Tibial artery (tissue), 4 donors: ENCODE data around the gene ZNF146.

ENCODE experiments used
- DNase-seq, 2 donors: peaks; one replicate each; pipeline ENCODE4 v3.0.0-alpha.2; 2019
- H3K27ac ChIP-seq, 2 donors: fragments of 200-600 bp; sonication (generic) in 1 of 2; 1 replicate in 1 of 2; 2 replicates in 1 of 2; pipeline ENCODE4 v1.5.1; 2018 to 2019; ENCODE audit warnings: mild to moderate bottlenecking in 1 of 2
- H3K27me3 ChIP-seq, 2 donors: fragments of 200-600 bp; sonication (generic) in 1 of 2; one replicate each; pipeline versions ENCODE4 v1.5.1 to v1.6.0; 2016 to 2019
- H3K36me3 ChIP-seq, 3 donors: fragments of 200-600 bp; sonication (generic) in 2 of 3; one replicate each; pipeline ENCODE4 v1.5.1; 2016 to 2019; ENCODE audit warnings: mild to moderate bottlenecking in 2 of 3
- H3K4me1 ChIP-seq, 4 donors: fragments of 200-600 bp; sonication (generic) in 2 of 4; 1 replicate in 3 of 4; 2 replicates in 1 of 4; pipeline ENCODE4 v1.5.1; 2016 to 2019
- H3K4me3 ChIP-seq, 2 donors: fragments of 200-600 bp; sonication (generic) in 1 of 2; 1 replicate in 1 of 2; 2 replicates in 1 of 2; pipeline ENCODE4 v1.5.1; 2018 to 2019; ENCODE audit warnings: mild to moderate bottlenecking in 2 of 2
- H3K9me3 ChIP-seq, 3 donors: fragments of 200-600 bp; sonication (generic) in 1 of 3; one replicate each; pipeline ENCODE4 v1.5.1; 2016 to 2019
- intact Hi-C: fragments of 100-400 bp; cut with DNase I; formaldehyde crosslinking; loops from one replicate; pipeline ENCODE4 v1.15.0; 2023; ENCODE audit warnings: low total_unique reads
- TF ChIP-seq, protein P1 (sequence below), 2 experiments: fragments of 200-600 bp in 1 of 2; fragments of 450-650 bp in 1 of 2; IDR thresholded peaks; one replicate each; pipeline ENCODE4 v1.5.1; 2017 to 2019; ENCODE audit warnings: antibody characterized with exemption in 2 of 2, mild to moderate bottlenecking in 1 of 2, moderate library complexity in 1 of 2

Gene ZNF146

DNA sequence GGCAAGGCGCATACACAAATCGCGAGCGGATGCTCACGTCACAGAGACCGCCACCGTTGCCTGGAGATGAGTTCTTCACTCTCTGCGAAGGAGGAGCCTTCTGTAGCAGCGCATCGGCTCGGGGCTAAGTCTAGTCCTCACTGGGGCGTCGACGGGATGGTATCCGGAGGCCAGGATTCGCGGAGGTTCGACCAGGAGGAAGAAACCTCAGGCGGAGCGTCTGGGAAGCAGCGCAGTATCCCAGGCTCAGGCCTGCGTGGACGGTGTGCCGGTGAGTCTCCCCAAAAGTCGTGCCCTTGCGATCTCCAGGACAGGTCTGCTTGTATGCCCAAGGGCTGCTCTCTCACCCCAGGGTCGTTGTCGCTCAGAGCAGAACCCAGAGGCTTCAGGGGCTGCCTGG, 40.4 kb downstream of the ZNF146 start:
- H3K27ac ChIP-seq, result no peak overlapping the region
- intact Hi-C loops, result no loop called here
- TF ChIP-seq, protein P1, sequence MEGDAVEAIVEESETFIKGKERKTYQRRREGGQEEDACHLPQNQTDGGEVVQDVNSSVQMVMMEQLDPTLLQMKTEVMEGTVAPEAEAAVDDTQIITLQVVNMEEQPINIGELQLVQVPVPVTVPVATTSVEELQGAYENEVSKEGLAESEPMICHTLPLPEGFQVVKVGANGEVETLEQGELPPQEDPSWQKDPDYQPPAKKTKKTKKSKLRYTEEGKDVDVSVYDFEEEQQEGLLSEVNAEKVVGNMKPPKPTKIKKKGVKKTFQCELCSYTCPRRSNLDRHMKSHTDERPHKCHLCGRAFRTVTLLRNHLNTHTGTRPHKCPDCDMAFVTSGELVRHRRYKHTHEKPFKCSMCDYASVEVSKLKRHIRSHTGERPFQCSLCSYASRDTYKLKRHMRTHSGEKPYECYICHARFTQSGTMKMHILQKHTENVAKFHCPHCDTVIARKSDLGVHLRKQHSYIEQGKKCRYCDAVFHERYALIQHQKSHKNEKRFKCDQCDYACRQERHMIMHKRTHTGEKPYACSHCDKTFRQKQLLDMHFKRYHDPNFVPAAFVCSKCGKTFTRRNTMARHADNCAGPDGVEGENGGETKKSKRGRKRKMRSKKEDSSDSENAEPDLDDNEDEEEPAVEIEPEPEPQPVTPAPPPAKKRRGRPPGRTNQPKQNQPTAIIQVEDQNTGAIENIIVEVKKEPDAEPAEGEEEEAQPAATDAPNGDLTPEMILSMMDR (IDR thresholded peaks at IDR 0.05), result no peak
- no peaks in the 10 kb centered on the region for H3K27me3 ChIP-seq
- DNase-seq, result no peak
- H3K4me3 ChIP-seq, result no peak overlapping the region
- H3K9me3 ChIP-seq, result peaks cover 0 to 23% (median 0%) of the 10 kb centered on the region in 3 donors
- H3K36me3 ChIP-seq, result peaks cover 9 to 26% (median 14%) of the 10 kb centered on the region in 3 donors
- peaks cover 0 to 9% (median 0%) of the 10 kb centered on the region in 4 donors for H3K4me1 ChIP-seq

DNA sequence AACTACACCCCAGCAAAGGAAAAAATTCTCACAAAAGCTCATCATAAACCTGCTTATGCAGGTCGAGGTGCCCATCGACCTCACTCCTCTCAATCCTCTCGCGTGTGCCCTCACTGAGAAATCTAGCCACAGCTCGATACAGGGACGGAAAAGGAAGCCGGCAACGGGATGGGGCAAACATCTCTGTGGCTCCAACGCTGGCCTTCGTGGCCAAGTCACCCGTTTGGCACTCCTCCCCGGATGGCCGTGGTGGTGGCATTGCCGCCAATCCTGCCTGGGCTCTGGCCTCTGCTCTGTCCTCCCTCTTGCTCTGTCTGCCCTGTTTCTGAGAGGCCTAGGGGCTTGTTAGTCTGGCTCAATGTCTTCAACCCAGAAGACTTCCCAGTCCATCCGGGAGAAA, 41.2 kb downstream of the ZNF146 start:
- no peak overlapping the region for H3K4me3 ChIP-seq
- H3K9me3 ChIP-seq, result peaks cover 0 to 23% (median 0%) of the 10 kb centered on the region in 3 donors
- DNase-seq, result no peak
- no peaks in the 10 kb centered on the region for H3K27me3 ChIP-seq
- peaks cover 9 to 26% (median 14%) of the 10 kb centered on the region in 3 donors for H3K36me3 ChIP-seq
- no peak overlapping the region for H3K27ac ChIP-seq
- TF ChIP-seq, protein P1 (IDR thresholded peaks at IDR 0.05), result no peak
- peaks cover 0 to 9% (median 0%) of the 10 kb centered on the region in 4 donors for H3K4me1 ChIP-seq
- intact Hi-C loops, result no loop called here

DNA sequence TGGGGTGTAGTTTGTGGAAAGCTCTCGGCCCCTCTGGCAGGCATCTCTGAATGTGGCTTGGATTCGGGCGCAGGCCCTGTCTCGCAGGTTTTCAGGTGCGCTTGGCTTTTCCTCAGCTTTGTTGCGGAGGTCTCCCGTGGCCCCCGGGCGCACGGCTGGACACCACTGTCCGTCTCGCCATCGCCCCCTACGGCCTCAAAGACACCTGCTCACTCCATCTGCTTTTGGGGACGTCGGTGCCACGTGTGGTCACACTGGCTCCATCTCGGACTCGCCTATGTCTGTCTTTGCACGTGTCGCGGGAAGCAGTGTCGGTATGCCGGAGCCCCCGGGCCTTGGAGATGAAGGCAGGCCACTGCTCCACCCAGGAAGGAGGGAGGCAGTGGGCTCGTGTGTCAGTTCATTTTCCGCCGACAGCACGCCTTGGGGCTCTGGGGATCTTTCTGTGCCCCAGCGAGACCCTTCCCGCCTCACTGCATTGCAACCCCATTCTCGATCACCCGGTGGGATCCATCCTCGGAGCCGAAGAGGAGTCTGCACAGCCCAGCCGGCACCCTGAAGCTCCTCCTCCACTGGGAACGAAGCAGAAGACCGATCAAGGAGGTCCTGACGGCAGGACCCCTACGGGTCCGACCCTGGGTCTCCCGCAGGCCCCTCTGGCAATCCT, 42.1 kb downstream of the ZNF146 start:
- H3K27ac ChIP-seq, result no peak overlapping the region
- no peak for DNase-seq

DNA sequence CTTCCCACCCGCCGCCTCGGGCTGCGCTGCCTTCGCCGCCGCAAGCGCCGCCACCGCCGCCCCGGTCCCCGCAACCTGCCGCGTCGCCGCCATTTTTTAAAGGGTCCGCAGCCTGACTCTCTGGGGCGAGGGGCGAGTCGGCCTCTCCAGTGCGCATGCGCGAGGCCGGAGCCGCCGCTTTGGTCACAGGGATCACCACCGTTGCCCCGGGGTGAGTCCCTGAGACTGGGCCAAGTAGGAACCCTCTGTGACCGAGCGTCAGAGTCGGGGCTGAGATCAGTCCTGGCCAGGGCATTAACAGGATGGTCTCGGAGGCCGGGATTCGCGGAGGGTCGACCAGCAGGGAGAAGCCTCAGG, 42.6 kb downstream of the ZNF146 start:
- peak overlapping the region; percentile 22 to 29 for H3K4me3 ChIP-seq
- peaks cover 9 to 26% (median 14%) of the 10 kb centered on the region in 3 donors for H3K36me3 ChIP-seq
- intact Hi-C loops, result no loop called here
- TF ChIP-seq, protein P1 (IDR thresholded peaks at IDR 0.05), result no peak
- H3K9me3 ChIP-seq, result peaks cover 0 to 23% (median 0%) of the 10 kb centered on the region in 3 donors
- peaks cover 0 to 9% (median 0%) of the 10 kb centered on the region in 4 donors for H3K4me1 ChIP-seq
- no peak overlapping the region for H3K27ac ChIP-seq
- DNase-seq, result no peak
- H3K27me3 ChIP-seq, result no peaks in the 10 kb centered on the region

More for the DNA sequence above, 42.1 kb downstream of the ZNF146 start:
- peak overlapping the region; percentile 22 to 29 for H3K4me3 ChIP-seq
- H3K36me3 ChIP-seq, result peaks cover 9 to 26% (median 14%) of the 10 kb centered on the region in 3 donors
- TF ChIP-seq, protein P1 (IDR thresholded peaks at IDR 0.05), result no peak
- peaks cover 0 to 9% (median 0%) of the 10 kb centered on the region in 4 donors for H3K4me1 ChIP-seq
- H3K27me3 ChIP-seq, result no peaks in the 10 kb centered on the region
- peaks cover 0 to 23% (median 0%) of the 10 kb centered on the region in 3 donors for H3K9me3 ChIP-seq
- intact Hi-C loops, result no loop called here

DNA sequence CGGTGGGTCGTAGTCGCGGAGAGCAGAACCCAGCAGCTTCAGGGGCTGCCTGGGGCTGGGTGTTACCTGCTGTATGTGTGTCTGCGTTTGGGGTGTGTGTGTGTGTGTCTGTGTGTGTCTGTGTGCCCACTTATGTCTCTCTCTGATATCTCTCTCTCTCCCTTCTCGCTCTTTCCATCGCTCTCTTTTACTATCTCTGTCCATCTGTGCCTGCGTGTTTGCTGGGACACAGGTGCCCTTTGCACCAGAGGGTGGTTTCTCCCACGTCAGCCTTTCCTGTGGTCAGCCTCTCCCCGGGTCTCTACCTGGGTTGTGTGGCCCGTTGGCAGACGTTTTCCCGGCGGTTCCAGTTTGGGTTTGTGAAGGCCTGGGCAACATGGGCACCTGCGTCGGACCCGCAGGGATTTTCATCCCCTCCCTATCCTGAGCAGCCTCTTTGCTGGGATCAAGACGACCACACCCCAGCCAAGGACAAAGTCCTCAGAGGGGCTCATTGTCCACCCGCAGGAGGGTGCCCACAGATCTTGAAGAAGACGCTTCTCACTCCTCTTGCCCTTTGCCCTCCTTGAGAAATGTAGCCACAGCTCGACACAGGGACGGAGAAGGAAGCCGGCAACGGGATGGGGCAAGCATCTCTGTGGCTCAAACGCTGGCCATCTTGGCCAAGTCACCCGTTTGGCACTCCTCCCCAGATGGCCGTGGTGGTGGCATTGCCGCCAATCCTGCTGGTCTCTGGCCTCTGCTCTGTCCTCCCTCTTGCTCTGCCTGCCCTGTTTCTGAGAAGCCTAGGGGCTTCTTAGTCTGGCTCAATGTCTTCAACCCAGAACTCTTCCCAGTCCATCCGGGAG, 43.3 kb downstream of the ZNF146 start:
- H3K4me3 ChIP-seq, result no peak overlapping the region
- TF ChIP-seq, protein P1 (IDR thresholded peaks at IDR 0.05), result no peak

More for the DNA sequence above, 43.3 kb downstream of the ZNF146 start:
- Histone ChIP-seq H3K9me3 (peaks cover 0 to 22% (median 0%) of the 10 kb centered on the region in 3 donors), H3K4me1 (peaks cover 0 to 9% (median 0%) of the 10 kb centered on the region in 4 donors), H3K36me3 (peaks cover 9 to 26% (median 14%) of the 10 kb centered on the region in 3 donors), H3K27ac (no peak overlapping the region), H3K27me3 (no peaks in the 10 kb centered on the region)
- DNase-seq, result no peak
- intact Hi-C loops, result no loop called here
